GM19455 (cell line): ENCODE results near the gene PHAX.
"Not testable (repeated sequence)": the region's sequence is repeated elsewhere in the genome, so short reads cannot be mapped to it uniquely, and the experiment has no call there.

Experiments
- ATAC-seq: cut with Tn5 transposase; IDR thresholded peaks from one replicate; pipeline ENCODE4 v1.9.1; 2021; ENCODE audit not compliant: unreplicated experiment

PHAX gene

DNA sequence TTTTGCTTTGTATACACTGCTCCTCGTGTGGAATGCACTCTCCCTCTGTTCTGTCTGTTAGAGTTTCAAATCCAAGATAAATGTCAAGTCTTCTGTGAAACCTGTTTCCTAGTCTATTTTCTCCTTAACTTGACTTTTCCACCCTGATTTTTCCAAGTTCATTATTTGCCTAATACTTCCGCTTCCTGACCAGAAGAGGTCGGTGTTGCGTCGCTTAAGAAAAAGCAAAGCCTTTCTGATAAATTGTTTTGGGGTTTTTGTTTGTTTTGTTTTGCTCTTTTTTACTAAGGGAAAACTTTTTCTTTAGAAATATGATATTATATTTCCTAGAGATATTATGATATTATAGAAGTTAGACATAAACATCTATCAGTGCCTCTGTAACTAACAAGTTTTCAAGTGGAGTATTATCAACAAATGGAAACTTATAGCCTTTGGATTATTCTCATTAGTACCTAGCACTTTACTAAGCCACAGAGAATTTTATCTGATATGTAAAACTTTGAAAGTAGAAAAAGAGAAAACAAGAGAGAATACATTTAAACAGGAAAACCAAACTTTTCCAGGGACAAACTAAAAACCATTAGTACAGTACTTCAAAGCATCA, 55.8 kb downstream of the PHAX start:
- no peak for ATAC-seq

DNA sequence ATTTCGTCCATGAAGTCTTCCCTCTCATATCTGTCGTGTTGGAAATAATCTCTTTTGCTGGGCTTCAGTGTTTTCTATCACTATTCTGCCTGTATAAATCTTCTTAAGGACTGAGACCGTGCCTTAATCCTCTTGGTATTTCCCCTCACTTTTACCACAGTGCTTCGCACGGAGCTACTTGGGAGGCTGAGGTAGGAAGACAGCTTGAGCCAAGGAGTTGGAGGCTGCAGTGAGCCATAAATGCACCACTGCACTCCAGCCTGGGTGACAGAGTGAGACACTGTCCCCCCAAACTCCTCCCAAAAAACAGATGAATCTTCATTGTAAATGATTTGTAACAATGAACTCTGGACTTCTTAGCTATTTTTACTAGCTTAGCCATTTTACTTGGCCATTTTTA, 57.8 kb downstream of the PHAX start:
- no peak for ATAC-seq

DNA sequence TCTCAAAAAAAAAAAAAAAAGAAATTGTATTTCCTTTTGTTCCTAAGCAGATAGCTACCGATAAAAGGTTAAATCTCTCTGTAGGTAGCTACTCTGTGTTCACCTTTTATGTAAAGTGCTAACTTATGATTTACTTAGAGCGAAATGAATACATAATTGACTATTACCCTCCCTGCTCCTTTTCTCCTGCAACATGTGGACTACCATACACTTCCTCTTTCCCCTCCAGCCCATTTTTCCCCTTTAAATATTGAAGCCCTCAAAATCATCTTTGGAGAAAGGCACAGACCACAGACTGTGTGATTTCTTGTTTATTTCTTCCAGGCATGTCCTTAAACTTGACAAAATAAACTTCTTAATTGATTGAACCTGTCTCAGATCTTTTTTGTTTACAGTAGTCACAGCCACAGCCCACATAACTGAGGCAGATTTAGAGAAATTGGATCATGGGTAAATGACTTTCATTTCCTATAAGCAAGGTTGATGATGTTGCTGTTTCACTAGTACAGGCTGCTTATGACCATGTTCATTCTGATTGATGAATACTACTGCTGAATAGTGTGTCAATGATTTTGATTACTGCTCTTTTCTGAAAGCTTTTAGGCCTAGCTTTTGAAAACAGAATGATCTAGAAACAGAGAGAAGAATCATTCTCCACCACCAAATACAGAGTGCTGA, 59.2 kb downstream of the PHAX start:
- no peak for ATAC-seq

DNA sequence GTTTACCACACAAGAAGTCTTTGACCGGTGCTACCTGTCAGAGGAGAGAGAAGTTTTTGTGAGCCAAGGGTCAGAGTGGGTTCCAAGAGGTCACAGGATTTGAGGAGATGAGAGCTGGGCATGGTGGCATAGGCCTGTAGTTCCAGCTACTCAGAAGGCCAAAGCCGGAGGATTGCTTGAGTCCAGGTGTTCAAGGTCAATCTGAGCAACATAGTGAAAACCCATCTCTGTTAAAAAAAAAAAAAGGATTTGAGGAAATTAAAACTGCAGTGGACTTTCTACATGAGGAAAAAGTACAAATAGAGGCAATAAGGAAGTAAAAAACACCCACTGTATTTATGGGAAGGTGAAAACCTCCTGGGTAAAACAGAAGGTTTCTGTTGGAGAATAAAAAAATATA, 63.8 kb downstream of the PHAX start:
- ATAC-seq = no peak

DNA sequence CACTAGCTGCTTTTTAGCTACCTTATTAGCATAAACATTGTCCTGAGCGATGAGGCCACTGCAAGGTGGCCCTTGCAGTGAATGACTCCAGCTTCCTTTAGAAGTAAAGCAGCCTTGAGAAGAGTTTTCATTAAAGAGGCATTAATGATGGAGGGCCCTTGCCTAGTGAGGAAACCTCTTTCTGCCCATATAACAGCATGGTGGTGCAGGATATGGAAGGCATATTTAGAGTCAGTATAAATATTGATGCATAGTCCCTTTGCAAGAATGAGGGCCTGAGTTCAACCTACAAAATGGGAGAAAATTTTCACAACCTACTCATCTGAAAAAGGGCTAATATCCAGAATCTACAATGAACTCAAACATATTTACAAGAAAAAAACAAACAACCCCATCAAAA, 69.4 kb downstream of the PHAX start:
- ATAC-seq = not testable (repeated sequence)

DNA sequence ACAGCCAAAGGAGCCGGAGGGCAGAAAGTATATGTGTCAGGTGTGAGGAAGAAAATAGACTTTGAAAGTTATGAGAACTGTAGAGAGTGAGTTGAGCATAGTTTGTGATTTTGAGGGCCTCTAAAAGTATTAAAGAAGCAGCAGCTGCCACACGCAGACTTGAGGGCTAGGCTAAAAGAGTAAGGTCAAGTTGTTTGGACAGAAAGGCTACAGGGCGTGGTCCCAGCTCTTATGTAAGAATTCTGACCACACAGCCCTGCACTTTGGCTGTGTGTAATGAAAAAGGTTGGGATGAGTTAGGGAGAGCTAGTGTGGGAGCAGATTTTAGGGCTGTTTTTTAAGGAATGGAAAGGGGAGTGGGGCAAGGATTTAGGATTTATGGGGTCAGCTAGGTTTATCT, 70.9 kb downstream of the PHAX start:
- ATAC-seq = not testable (repeated sequence)

DNA sequence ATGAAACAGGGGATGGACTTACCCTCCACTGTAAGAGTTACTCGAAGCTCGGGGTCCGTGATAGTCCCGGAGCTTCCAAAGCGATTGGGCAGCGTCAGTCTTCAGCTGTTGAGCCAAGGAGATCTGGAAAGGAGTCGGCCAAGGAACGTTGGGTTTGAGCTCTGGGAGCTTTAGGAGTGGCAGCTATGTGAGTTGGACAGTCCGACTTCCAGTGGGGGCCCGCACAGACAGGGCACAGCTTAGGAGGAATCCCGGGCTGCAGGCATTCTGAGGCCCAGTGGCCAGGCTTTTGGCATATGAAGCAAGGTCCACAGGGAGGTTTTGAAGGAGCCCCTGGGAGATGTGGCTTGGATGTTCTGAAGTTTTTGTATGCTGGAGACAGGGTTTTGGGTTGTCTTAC, 72.7 kb downstream of the PHAX start:
- ATAC-seq = no peak

DNA sequence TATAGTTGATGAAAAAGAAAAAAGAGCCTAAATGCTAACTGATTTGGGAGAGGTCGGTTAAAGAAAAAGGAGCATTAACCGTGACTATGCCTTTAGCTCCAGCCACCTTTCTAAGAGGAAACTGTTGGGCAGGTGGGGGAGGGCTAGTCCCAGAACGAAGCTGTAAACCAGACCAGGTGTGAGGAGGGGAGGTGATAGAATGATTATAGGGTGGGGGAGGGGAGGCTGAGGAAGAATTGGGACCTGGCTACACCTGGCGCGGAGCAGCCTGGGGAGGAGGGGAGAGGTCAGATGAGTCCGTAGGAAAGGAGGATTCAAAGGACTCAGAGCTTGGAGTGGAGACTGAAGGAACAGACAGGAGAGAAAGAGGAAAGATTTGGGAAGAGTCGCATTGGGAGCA, 73.4 kb downstream of the PHAX start:
- ATAC-seq = no peak

DNA sequence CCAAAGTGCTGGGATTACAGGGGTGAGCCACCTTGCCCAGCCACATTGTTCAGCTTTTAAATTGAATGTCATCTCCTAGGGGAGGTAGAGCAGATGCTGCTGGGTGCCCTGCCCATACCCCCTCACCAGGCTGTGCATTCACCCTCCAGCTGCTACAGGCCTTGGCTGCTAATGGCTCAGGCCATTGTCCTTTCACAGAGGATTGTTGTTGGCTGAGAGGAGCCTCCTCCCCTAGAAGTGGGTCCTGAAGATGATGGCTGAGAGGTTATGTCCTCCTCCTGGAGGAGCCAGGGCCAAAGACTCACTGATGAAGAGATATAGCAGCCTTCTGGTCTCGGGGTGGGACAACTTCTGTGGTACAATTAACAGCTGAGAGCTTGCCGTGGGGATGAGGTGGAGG, 74.6 kb downstream of the PHAX start:
- no peak for ATAC-seq

DNA sequence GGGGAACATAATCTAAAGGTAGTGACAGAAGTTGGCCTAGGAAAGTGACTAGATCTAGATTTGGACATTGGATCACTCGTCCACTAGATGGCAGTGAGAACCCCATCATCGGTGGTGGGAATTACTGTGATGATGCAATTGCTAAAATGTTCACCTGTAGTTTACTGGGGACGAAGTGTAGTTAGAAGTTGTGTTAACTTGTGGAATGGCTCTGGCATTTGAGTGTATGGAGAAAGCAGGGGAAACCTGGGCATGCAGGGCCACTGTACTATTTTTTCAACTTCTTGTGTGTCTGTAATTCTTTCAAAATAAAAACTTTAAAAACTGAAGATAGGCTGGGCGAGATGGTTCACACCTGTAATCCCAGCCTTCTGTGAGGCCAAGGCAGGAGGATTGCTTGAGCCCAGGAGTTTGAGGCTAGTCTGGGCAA, 75.5 kb downstream of the PHAX start:
- peak; percentile 77 for ATAC-seq
